RWPE2 (cell line): ENCODE results near the gene LIMCH1.
A peak's percentile ranks its signal among the peaks of the same experiment; 100 is the strongest.

ENCODE experiments used
- ATAC-seq: fragments of 200-7000 bp; cut with Tn5 transposase; 3 replicates; pipeline ENCODE4 v1.9.1; 2021; ENCODE audit warnings: low read depth
- DNase-seq: peaks from one replicate; pipeline ENCODE4 v3.0.0-alpha.2; 2020; ENCODE audit warnings: low spot score
- H3K27ac ChIP-seq: fragments of 450-650 bp; 2 replicates; pipeline ENCODE4 v1.5.1; 2017; ENCODE audit warnings: mild to moderate bottlenecking; ENCODE audit not compliant: poor library complexity, severe bottlenecking
- H3K27me3 ChIP-seq: fragments of 250-450 bp; sonication (Bioruptor Pico); 2 replicates; pipeline ENCODE4 v1.5.1; 2021; ENCODE audit warnings: mild to moderate bottlenecking, moderate library complexity; ENCODE audit not compliant: insufficient read depth, poor library complexity, severe bottlenecking
- H3K36me3 ChIP-seq: fragments of 250-450 bp; sonication (Bioruptor Pico); 2 replicates; pipeline ENCODE4 v1.5.1; 2020; ENCODE audit warnings: low read depth, mild to moderate bottlenecking, moderate library complexity
- H3K4me1 ChIP-seq: fragments of 250-450 bp; sonication (Bioruptor Pico); 2 replicates; pipeline ENCODE4 v1.5.1; 2021; ENCODE audit warnings: mild to moderate bottlenecking, moderate library complexity; ENCODE audit not compliant: insufficient read depth, poor library complexity, severe bottlenecking
- H3K4me3 ChIP-seq: fragments of 250-450 bp; sonication (Bioruptor Pico); 2 replicates; pipeline ENCODE4 v1.5.1; 2021; ENCODE audit warnings: mild to moderate bottlenecking, moderate library complexity; ENCODE audit not compliant: severe bottlenecking
- H3K9me3 ChIP-seq: fragments of 250-450 bp; sonication (Bioruptor Pico); 2 replicates; pipeline ENCODE4 v1.5.1; 2021; ENCODE audit warnings: mild to moderate bottlenecking, moderate library complexity; ENCODE audit not compliant: severe bottlenecking
- CTCF ChIP-seq: fragments of 450-650 bp; IDR thresholded peaks from one replicate; pipeline ENCODE4 v1.5.1; 2017; ENCODE audit warnings: mild to moderate bottlenecking, moderate library complexity; ENCODE audit not compliant: poor library complexity, severe bottlenecking

Gene LIMCH1

GRCh38 chr4:41505161-41505661 lies 32.7 kb upstream of the LIMCH1 start:
- no peaks in the 10 kb centered on the region for H3K27me3 ChIP-seq
- TF ChIP-seq CTCF, result no peak
- DNase-seq, result no peak
- H3K36me3 ChIP-seq, result peaks cover 11% of the 10 kb centered on the region
- H3K4me1 ChIP-seq, result peaks cover 43% of the 10 kb centered on the region
- H3K4me3 ChIP-seq, result no peak overlapping the region
- H3K9me3 ChIP-seq, result no peaks in the 10 kb centered on the region
- ATAC-seq, result 0 out of 3 replicates have a peak, but pooled peaks have one; percentile 15
- peak overlapping the region; percentile 96 for H3K27ac ChIP-seq

GRCh38 chr4:41506130-41506529 lies 31.8 kb upstream of the LIMCH1 start:
- peaks cover 2% of the 10 kb centered on the region for H3K36me3 ChIP-seq
- H3K27ac ChIP-seq, result peak overlapping the region; percentile 96
- ATAC-seq (peak; percentile 35), DNase-seq (no peak)
- H3K9me3 ChIP-seq, result no peaks in the 10 kb centered on the region
- peaks cover 43% of the 10 kb centered on the region for H3K4me1 ChIP-seq
- no peak overlapping the region for H3K4me3 ChIP-seq
- no peak for TF ChIP-seq CTCF
- no peaks in the 10 kb centered on the region for H3K27me3 ChIP-seq

GRCh38 chr4:41507291-41507947 lies 30.5 kb upstream of the LIMCH1 start:
- H3K27me3 ChIP-seq, result no peaks in the 10 kb centered on the region
- peaks cover 12% of the 10 kb centered on the region for H3K36me3 ChIP-seq
- no peaks in the 10 kb centered on the region for H3K9me3 ChIP-seq
- H3K4me3 ChIP-seq, result no peak overlapping the region
- TF ChIP-seq CTCF, result no peak
- DNase-seq (no peak), ATAC-seq (peak; percentile 87)
- H3K4me1 ChIP-seq, result peaks cover 51% of the 10 kb centered on the region
- peak overlapping the region; percentile 96 for H3K27ac ChIP-seq

- no peak for TF ChIP-seq CTCF
- Histone ChIP-seq H3K4me3 (no peak overlapping the region), H3K27me3 (no peaks in the 10 kb centered on the region), H3K27ac (peak overlapping the region; percentile 96), H3K4me1 (peaks cover 64% of the 10 kb centered on the region), H3K9me3 (no peaks in the 10 kb centered on the region), H3K36me3 (peaks cover 19% of the 10 kb centered on the region)
- ATAC-seq, result no peak
- DNase-seq, result no peak
Measured at GRCh38 chr4:41509451-41509866, 28.5 kb upstream of the LIMCH1 start.

GRCh38 chr4:41510179-41510578 lies 27.8 kb upstream of the LIMCH1 start:
- ATAC-seq (no peak), DNase-seq (no peak)
- Histone ChIP-seq H3K36me3 (peaks cover 19% of the 10 kb centered on the region), H3K9me3 (no peaks in the 10 kb centered on the region), H3K4me1 (peaks cover 57% of the 10 kb centered on the region), H3K4me3 (no peak overlapping the region), H3K27ac (no peak overlapping the region), H3K27me3 (no peaks in the 10 kb centered on the region)
- TF ChIP-seq CTCF, result no peak
